GM18508 (cell line): Measurements from ENCODE around the gene GOLT1A.
"Not testable (repeated sequence)": the region's sequence is repeated elsewhere in the genome, so short reads cannot be mapped to it uniquely, and the experiment has no call there.

ENCODE experiments used
- ATAC-seq: cut with Tn5 transposase; IDR thresholded peaks from one replicate; pipeline ENCODE4 v1.9.1; 2021; ENCODE audit warnings: moderate number of reproducible peaks; ENCODE audit not compliant: insufficient read depth, unreplicated experiment

GOLT1A gene

GRCh38 chr1:204249736-204250427 lies 36.1 kb upstream of the GOLT1A start:
- ATAC-seq, result no peak

- no peak for ATAC-seq
Measured at GRCh38 chr1:204248954-204249353, 35.2 kb upstream of the GOLT1A start.

GRCh38 chr1:204246876-204247275 lies 33.1 kb upstream of the GOLT1A start:
- ATAC-seq, result no peak

DNA sequence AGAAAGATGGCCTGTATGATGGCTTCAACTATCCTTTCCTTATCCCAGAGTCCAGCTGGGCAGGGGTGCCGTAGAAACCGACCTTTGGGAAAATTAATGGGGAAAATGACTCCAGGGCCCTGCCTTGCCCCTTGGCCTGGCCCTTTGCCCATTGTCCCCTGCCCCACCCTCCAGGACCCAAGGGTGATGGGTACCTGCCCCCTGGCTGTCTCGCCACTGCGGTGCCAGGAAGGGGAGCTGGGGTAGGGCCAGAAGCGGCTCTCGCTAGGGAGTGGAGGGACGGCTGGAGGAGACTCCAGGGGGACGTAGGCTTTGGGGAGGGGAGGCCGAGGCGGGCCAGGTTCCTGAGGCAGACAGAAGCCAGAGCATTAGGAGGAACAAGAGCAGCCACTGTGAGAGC lies 29.1 kb upstream of the GOLT1A start:
- ATAC-seq, result no peak

DNA sequence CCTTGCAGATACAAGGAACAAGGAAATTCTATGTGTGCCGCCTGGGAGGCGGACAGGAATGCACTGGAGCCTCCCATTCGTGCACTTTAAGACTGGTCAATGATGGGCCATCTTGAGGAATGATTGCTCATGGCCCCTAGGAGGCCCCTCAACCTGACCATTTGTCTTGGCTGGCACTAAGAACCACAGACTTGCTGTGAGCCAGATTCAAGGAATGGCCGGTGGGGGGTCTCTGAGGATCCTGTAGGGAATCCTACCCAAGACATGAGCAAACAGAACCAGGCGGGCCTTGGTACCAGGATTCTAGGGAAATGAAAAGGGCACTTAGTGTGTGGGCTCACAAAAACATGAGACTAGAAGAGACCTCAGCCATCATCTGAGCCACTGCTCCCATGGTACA lies 28.1 kb upstream of the GOLT1A start:
- no peak for ATAC-seq

DNA sequence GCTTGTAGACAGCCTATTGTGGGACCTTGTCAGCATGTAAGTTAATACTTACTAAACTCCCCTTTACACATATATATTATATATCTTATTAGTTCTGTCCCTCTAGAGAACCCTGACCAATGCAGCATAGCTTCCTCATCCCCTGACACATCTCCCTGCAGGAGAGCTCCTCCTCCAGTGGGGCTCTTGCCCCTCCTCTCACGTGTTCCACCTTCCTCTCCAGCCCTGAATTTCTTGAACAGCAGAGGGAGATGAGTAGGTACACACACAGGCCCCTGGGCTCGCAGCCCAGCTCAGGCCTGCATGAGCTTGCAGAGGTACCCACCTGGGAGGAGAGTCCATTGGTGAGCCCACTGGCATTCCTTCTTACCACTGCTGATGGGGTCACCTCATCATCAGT lies 27.3 kb upstream of the GOLT1A start:
- ATAC-seq, result no peak

DNA sequence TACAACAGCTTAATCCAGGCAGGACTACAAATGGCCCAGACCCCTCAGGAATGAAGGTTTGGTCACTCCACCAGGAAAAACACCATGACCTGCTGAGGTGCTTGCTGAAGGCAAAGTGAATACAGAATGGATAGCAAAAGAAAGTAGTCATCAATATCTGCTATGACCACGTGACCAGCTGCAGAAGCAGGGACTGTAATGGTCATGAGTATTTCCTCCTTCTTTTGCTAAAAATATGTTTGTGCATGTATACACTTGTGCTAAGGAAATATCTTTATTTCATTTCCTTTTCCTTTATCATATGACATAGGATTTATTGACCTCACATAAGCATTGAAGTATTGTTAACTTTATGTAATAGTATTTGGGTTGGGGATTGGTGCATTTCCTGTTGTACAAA lies 26.4 kb upstream of the GOLT1A start:
- ATAC-seq, result no peak

DNA sequence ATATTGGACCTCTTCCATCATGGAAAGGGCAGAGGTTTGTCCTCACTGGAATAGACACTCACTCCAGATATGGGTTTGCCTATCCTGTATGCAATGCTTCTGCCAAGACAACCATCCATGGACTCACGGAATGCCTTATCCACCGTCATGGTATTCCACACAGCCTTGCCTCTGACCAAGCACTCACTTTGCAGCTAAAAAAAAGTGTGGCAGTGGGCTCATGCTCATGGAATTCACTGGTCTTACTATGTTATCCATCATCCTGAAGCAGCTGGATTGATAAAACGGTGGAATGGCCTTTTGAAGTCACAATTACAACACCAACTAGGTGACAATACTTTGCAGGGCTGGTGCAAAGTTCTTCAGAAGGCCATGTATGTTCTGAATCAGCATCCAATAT lies 25.6 kb upstream of the GOLT1A start:
- ATAC-seq, result not testable (repeated sequence)

DNA sequence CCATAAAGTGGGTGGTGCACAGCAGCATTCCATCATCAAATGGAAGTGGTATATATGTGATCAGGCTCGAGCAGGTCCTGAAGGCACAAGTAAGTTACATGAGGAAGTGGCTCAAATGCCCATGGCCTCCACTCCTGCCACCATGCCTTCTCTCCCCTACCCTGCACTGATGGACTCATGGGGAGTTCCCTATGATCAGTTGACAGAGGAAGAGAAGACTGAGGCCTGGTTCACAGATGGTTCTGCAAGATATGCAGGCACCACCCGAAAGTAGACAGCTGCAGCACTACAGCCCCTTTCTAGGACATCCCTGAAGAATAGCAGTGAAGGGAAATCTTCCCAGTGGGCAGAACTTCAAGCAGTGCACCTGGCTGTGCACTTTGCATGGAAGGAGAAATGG lies 24.7 kb upstream of the GOLT1A start:
- ATAC-seq, result not testable (repeated sequence)

DNA sequence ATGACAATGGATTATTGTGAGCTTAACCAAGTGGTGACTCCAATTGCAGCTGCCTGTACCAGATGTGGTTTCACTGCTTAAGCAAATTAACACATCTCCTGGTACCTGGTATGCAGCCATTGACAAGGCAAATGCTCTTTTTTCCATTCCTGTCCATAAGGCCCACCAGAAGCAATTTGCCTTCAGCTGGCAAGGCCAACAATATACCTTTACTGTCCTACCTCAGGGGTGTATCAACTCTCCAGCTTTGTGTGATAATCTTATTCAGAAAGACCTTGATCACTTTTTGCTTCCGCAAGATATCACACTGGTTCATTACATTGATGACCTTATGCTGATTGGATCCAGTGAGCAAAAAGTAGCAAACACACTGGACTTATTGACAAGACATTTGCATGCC lies 23.7 kb upstream of the GOLT1A start:
- ATAC-seq, result not testable (repeated sequence)

- no peak for ATAC-seq
Measured at GRCh38 chr1:204232526-204232925, 18.7 kb upstream of the GOLT1A start.

DNA sequence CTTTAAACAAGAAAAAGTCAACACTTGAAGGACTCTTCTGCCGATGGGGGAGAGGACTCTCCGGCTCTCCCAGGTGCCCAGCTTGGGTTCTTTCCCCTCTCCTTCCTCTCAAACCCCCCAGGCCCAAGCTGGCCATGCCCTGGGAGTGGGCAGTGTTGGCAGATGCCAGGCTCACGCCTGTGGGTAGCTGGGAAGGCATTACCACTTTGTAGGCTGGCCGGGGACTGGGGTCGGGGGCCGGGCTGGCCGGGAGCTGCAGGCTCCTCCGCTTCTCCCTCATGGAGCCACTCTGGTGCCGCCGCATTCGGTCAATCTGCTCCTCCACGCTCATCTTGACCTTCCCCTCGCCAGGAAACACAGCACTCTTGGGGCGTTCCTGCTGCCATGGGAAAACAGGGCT lies 16.4 kb upstream of the GOLT1A start:
- ATAC-seq, result no peak

- ATAC-seq, result no peak
Measured at GRCh38 chr1:204228896-204229295, 15.1 kb upstream of the GOLT1A start.

DNA sequence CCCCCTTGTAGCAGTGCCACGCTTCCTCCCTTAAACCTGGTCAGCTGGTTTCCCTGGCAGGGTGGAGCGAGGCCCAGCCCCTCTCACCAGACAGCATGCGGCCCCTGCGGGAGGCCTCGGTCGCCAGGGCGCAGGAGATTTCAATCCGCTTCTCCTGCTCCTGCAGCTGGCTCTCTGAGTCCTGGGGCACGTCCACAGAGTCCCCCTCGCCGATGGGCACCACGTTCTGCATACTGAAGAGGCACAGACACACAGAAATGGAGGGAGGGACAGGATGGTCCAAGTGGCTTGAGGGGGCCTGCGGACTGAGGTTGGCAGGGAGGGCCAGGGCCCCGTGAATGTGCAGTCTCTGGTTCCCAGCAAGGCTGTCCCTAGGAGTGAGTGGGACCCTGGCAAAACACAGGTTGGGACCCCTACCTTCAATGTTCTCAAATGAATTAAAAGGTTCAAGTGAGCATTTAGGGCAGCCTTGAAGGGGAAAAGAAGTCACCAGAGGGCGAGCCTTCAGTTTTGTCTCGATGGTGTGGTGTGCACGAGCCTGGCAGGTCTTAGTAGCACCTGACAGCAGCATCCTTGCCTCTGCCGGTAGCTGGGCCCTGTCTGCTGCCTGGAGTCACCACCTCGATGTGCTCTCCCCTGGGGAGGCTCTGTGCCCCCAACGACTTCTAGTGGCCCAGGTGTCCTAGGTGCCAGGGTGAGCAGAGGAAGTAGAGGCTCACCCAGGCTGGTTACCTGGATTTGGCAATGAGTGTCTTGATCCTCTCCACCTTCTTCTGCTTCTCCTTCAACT lies 14.4 kb upstream of the GOLT1A start:
- ATAC-seq, result no peak

GRCh38 chr1:204227351-204227750 lies 13.6 kb upstream of the GOLT1A start:
- no peak for ATAC-seq

GRCh38 chr1:204225841-204226735 lies 12.3 kb upstream of the GOLT1A start:
- ATAC-seq, result no peak

GRCh38 chr1:204224655-204225054 lies 10.9 kb upstream of the GOLT1A start:
- ATAC-seq, result no peak

- ATAC-seq, result no peak
Measured at GRCh38 chr1:204223129-204223860, 9.5 kb upstream of the GOLT1A start.

GRCh38 chr1:204222764-204223055 lies 8.9 kb upstream of the GOLT1A start:
- ATAC-seq, result no peak

DNA sequence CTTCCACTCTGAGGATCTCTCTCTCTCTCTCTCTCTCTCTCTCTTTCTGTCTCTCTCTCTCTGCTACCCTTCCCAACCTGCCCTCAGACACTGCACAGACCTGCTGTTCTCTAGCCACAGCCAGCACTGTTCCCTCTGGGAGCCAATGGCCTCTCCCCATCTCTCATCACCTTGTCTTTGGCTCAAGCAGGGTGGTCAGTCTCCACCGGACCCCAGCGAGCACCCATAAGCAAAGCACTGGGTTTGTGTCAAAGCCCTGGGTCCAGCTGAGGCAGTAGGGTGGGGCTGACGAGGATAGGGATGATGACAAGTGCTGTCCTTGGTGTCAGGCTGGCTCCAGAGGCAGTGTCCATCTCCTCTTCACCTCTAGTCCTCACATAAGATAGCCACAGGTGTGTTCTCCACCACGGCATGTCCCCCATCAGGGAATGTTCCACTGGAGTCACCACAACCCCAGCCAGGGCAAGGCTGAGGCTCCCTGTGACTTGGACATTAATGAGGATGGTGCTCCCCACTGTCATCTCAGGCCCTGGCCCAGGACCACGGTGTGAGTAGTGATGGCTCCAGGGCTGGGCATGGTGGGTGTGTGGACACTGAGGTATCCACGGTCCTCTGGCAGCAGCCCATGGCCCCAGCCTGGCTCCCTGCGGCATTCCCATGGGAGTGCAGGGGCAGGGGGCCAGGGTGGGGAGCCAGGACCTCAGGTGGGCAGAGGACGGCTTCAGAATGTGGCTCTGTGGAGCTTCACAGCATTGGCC lies 8.4 kb upstream of the GOLT1A start:
- ATAC-seq, result no peak
